GM21381 (cell line): Measurements from ENCODE around the gene ANKRD11.
"Not testable (repeated sequence)": the region's sequence is repeated elsewhere in the genome, so short reads cannot be mapped to it uniquely, and the experiment has no call there.

Experiments used
- ATAC-seq: cut with Tn5 transposase; IDR thresholded peaks from one replicate; pipeline ENCODE4 v1.9.1; 2021; ENCODE audit warnings: mild to moderate bottlenecking, moderate library complexity; ENCODE audit not compliant: unreplicated experiment

ANKRD11 gene

DNA sequence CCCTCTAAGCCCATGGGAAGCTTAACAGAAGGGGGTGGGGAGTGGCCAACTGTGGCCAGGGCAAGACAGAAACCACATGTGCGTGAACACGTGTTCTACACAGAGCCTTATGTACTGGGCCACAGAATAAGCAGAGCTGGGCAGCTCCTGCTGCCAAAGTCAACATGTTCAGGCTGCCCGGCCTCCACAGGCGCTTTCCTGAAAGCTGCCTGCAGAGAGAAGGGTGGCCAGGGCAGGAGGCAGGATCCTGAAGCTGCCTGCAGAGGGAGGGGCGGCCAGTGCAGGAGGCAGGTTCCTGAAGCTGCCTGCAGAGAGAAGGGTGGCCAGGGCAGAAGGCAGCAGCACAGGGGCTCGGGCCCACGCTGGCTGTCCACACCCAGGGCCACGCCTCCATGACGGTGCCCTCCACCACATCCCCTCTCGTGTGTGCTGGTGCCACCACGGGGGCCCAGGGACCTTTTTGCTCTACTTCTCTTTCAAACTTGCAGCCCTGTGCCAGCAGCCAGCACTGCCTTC lies 79.5 kb downstream of the ANKRD11 start:
- no peak for ATAC-seq

DNA sequence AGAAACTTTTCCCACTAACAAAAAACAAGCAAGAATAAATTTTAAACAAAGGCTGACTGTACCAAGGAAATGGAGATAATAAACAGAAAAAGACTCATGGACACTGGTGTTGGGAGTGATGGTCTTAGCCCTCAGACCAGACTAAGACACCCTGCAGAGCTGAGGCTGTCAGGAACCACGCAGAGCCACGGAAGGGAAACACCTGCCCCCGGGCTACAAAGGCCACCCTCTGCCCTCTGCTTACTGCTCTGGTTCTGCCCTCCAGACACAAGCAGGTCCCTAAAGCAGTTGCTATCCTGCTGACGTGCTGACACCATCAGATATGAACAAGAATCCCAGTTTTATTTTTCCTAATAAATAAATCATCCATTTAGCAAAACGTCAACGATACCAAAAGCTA lies 80.0 kb downstream of the ANKRD11 start:
- ATAC-seq: no peak

DNA sequence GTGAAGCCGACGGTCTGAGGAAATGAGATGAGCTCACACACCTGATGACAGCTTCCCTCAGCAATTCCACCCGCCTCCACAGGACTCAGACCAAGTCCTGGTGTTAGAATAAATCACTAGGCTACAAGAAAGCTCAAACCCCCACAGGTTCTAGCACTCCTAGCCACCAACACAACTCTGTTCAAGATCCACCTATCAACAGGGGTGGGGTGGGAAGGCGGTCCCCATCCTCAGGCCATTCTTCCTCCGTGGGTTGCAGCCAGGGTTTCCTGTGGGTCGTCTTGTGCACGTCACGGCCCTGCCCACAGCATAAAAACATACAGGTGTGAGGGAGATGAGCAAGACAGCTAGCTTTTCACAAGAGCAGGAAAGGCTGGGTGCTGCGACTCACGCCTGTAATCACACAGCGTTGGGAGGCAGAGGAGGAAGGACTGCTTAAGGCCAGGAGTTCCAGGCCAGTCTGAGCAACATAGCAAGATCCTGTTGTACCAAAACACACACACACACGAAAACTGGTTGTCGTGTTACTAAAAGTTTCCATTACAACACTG lies 81.1 kb downstream of the ANKRD11 start:
- ATAC-seq: no peak

DNA sequence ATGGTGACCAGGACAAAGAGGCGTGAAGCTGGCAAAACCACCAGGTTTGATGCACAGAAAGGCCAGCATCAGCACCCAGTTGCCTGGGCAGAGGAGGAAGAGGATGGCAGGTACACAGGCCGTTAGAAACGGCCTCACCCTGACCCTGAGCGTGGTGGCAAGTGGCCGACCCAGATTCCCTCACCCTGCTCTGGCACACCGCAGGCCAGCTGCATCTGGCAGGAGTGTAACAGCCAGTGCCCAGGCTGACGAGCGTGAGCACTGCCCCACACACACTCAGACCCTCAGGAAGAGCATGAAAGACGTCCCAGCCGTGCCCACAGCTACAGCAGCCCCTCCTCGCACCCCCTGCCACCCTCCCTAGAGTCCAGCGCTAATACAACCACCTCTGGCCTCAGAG lies 82.0 kb downstream of the ANKRD11 start:
- ATAC-seq: no peak

DNA sequence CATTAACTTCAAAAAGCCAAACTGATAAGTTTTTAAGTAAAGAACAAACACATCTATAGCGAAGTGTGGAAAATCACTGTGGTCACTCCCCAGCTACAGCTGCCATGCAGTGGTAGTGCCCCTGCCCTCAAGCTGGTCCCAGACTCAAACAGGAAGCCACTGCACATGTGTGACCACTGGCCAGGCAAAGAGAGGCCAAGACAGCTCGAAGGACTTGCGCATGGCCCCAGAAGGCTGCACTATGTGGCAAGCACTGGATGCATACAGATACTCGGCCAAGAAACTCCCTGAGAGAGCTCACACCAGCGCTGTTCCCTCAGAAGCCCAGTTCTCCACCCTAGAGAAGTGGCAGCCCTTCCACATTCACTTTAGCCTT lies 82.4 kb downstream of the ANKRD11 start:
- no peak for ATAC-seq

DNA sequence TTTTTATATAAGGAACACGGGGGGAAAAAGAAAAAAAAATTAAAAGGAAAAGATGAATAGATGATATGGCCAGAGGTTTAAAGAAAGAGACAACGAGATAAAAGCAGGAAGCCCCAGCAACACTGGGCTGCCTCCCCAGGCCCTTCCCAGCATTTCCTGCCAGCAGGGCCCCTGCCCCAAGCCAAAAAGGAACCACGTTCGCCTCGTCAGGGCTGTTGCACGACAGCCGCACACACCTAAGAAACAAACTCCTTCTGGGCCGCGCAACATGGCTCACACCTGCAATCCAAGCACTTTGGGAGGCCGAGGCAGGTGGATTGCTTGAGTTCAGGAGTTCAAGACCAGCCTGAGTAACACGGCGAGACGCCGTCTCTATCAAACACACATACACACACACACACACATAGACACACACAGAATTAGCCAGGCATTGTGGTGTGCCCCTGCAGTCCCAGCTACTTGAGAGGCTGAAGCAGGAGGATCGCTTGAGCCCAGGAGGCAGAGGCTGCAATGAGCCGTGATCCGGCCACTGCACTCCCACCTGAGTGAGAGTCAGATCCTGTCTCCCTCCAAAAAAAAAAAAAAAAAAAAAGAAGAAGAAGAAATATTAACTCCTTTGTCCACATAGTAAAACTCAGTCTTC lies 83.0 kb downstream of the ANKRD11 start:
- ATAC-seq: no peak

DNA sequence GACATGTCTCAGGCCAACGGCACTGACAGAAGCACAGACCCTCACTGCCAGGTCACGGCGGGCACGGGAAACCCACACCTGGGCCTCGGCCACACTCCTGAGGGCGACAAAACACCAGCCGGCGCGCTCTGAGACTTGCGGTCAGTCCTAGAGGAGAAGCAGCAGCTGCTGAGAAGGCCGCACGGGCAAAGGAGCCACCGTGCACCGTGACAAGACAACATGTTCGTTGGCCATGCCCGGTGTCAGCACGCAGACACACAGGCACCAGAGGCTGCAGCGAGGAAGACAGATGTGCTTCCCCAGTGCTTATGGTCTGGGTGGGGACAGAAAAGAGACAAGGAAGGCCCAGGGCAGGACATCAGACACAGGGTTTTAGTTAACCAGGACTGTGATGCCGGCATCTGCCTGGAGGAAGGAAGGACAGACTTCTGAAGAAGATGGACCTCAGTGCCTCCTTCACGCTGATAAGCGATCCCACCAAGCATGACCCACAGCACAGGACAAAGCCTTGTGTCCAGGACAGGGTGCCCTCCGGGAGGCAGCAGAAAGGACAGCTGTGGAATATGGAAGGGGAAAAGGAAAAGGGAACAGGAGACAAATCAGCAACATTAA lies 84.0 kb downstream of the ANKRD11 start:
- no peak for ATAC-seq

DNA sequence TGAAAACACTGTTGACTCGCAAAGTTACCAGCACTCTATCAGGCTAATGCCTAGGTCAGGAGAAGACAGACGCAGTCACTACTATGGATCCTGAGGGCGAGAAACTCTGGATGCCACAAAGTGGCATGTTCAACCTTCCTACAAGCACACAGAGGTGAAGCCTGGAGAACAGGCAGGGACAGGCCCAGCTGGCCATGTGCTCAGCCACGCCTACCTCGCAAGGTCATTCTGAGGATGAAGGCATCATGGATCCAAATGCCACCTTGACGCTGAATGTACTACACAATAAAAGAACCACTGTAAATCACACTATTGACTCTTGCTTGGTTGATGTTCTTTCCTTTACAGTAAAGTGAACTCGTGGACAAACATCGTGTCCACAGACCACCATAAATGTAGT lies 85.8 kb downstream of the ANKRD11 start:
- ATAC-seq: no peak

DNA sequence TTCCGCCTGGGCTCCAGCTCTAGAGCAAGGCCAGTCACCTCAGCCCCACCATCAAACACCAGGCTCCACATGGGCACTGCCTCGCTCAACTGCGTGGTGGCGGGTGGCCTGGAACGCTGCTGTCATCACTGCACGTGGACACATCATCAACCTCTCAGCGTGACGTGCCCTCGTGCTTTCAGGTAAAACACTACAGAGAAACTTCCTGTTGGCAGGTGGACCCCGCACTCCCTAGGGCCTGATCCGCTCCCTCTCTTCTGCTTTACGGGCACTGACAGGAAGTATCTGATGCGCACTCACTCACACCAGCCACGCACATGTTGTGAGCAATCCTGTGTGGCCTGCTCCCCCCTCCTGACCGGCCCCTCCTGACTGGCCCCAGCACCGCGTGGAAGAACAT lies 87.4 kb downstream of the ANKRD11 start:
- no peak for ATAC-seq

DNA sequence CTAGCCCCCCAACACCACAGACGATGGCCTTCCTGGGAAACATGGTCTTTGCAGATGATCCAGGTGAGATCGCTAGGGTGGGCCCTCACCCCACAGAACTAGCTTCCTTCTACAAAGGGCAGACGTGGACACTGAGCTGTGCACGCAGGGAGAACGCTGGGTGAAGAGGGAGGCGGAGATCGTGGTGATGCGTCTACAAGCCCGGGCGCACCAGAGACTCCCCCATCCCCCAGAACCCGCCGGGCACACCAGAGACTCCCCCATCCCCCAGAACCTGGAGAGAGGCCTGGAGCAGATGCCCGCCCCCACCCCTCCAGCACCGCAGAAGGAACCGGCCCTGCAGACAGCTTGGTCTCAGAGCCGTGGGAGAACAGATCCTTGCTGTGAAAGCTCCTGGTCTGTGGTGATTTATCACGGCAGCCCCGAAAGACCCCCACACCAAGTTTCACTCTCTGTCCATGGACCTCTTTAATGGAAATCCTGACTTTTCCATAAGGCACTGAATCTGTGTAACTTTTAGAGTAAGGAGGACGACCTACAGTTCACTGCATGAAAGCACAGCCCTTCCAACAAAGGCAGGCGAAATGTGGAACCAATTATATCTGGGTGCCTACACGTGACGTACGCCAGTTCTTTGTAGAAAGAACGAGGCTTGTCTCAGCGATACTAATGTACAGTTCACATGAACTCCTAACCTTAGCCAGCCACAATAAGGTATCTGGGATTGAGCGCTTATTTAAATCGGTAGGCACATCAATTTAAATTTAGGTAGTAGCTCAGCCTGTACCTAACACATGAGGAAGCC lies 88.5 kb downstream of the ANKRD11 start:
- ATAC-seq: no peak

DNA sequence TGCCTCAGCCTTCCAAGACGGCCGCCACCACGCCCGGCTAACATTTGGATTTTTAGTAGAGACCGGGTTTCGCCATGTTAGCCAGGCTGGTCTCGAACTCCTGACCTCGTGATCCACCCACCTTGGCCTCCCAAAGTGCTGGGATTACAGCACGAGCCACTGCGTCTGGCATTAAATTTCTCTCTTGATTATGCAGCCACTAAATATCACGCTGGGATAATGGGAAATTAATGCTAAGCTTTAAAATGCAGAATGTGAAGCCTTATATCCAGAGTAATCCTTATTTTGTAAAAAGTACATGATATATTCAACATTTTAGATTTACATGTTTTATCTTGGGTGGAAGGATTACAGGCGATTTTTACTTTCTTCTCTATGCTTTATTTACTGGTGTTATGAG lies 89.2 kb downstream of the ANKRD11 start:
- ATAC-seq: no peak

DNA sequence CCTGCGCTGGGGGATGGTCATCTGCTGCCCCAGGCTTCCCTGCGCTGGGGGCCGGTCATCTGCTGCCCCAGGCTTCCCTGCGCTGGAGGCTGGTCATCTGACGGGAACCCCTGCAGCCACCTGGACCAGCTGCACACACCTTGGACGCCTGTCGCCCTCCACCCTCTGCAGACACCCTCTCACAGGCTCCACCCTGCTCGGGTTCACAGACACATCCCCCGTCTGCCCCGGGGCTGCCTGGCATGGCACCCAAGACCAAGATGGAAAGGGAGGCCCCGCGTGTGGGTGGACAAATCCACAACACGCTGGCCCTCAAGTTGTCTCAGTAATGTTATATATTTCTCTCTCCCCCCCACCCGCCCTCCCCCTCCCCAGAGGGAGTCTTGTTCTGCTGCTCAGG lies 89.6 kb downstream of the ANKRD11 start:
- no peak for ATAC-seq

DNA sequence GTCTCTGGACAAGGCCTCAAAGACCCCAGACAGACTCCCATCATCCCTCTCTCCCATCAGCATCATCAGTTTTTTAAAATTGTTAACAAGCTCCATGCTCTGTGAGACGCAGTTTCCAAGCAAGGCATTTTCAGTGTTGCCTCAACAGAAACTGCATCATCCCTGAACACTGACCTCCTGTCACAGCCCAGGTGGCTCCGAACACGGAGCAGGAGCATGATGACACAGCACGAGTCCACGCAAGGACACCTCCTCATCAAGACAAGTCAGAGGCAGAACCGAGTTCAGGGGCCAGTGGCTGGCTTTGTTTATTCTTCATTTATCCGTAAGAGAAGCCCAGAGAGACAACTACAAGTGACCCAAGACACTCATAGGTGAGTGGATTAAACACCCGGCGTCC lies 91.4 kb downstream of the ANKRD11 start:
- no peak for ATAC-seq

DNA sequence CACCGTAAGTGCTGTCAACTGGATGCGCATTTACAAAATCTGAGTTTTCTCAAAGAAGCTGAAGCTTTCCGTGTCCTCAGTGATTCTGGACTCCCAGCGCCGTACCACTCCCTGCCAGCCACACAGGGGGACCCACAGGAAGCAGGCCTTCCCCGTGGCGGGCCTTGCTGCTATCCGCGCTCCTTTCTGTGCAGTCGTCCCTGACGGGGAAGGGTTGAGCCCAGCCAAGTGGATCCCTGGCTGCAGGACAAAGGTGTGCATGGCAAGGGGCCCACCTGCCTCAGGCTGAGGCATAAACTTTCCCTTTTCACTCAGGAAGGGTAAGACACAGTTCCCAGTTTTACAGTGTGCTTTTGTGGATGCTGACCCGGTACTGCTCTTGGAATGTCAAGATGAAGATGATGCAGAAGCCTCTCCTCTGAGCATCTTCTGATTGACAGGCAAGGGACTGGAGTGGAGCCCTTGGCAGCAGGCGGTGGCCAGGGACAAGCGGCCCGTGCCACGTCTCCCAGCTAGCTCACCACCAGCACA lies 93.0 kb downstream of the ANKRD11 start:
- ATAC-seq: no peak

DNA sequence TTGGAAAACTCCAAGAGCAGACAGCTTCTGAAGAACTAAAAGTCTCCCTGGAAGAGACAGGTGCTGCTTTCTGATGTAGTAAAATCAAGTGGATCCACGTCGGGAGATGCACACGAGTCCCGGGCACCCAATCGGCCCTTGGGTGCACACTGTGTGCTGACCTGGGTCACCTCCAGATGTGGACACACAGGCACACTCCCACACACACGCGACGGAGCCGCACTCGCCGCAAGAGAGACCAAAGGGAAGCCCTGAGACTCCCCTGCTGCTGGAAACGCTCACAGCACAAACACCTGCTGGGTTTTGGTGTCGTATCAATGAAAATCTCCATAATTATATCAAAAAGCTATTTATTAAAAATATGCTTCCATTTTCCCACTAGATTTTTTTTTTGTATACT lies 94.2 kb downstream of the ANKRD11 start:
- ATAC-seq: no peak

DNA sequence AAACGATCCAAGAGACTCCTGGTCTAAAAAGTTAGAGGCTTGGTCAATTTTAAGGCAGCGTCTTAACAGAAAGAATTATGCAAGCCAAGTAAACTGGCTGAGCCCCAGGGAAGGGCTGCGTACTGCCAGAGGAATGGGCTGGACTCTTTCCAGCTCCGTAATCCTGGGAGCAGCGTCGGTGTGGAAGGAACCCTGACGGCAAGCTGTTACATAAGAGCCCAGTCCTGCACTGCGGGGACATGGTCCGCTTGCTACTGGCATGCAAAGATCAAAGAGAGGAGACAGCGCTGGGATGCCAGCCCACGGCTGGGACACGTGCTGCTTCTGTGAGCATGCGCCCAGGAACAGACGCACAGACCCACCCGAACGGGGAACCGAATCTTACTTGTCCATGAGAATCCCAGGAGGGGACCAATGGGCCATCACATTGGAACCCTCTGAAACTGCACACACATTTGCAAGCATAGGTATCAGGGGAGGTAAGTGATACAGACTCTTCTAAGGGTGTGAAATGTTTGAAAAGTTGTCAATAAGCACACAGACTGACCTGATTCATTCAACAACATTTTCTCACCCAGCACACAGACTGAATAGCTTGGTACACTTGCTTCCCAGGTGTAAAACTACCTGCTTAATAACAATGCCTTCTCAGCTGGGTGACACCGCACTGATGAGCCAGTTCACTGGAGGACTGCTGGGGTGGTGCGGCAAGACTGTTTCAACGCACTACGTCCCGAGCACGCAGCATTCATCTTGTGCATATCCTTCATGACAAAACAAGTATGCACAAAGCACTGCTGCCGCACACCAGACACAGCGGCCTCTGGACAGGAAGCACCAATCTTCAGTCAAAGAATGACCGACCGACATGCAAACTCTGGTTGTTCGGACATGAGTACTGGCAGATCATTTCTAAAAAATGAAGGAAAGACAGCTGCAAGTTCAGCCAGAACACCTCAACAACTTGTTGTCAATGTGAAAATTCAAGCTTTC lies 94.9 kb downstream of the ANKRD11 start:
- ATAC-seq: no peak

DNA sequence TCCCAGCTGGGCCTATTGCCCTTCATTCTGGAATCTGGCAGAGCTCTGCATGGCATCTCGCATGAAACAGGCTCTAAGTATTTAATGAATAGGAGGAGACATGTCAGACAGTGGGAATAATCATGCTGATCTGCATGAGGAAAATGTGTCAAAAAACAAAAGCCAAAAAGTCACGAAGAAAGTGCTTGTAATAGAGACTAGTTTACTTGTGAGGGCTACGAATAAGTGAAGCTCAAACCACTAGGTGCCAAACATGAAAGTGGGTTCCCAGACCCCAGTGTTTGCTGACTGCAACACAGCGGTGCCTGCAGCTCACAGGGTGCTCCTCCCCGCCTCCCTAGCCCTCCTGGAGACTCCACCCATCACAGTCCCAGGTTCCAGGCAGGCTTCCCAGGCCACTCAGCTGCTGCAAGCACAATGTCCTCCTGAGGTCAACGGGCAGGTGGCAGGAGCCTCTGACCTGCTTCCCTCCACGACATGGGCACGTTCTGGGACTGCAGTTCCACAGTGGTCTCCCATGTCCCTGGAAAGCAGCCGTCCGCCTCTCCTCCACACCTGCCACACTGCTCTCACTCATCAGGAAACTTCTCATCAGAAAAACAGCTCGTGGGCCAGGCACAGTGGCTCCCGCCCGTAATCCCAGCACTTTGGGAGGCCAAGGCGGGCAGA lies 96.5 kb downstream of the ANKRD11 start:
- ATAC-seq: no peak

DNA sequence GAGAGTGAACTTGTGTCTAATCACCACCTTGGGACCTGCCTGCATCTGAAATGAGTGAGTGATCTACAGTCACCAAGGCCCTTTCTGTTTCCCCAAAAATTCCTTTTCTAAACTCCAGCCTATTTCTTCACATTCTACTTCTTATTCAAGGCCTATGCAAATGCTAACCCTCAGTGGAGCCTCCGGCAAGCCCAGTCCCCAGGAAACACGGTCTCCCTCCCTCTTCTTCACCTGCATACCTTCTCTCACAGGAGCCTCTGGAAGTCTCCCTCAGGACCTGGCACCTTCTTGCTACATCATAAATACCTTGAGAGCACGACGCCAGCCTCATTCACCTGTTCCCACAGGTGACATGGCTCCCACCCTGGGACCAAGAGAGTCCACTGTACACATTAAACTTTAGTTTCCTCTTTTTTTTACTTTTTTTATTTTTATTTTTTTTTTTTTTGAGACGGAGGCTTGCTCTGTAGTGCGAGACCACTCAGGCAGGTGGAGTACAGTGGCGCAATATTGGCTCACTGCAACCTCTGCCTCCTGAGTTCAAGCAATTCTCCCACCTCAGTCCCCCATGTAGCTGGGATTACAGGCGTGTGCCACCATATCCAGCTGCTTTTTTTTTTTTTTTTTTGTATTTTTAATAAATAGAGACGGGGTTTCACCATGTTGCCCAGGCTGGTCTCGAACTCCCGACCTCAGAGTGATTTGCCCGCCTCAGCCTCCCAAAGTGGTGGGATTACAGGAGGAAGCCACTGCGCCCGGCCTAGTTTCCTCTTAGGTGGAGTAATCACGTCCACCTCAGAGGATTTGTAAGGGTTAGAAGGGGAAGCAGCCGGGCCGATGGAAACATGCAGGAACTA lies 97.3 kb downstream of the ANKRD11 start:
- ATAC-seq: no peak

DNA sequence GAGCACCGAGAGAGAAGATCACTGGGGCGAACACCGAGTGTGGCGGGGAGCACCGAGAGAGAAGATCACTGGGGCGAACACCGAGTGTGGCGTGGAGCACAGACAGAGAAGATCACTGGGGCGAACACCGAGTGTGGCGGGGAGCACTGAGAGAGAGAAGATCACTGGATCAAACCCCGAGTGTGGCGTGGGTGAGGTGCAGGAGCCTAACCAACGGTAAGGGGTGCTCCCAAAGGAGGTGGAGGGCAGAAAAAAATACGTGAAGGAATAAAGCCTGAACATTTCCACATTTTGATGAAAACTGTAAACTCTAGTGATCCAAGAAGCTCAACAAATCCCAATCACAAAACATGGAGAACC lies 100.2 kb downstream of the ANKRD11 start:
- ATAC-seq: not testable (repeated sequence)
